GM23248 (cell line): Measurements from ENCODE around the gene PKP3. TPM values are rescaled to one million over a fixed set of nuclear protein-coding genes. Genes with fewer than 3 reads are reported as not detected.
"Not testable (repeated sequence)": the region's sequence is repeated elsewhere in the genome, so short reads cannot be mapped to it uniquely, and the experiment has no call there.

Experiments
- DNase-seq: peaks from one replicate; pipeline ENCODE4 v3.0.0-alpha.2; 2015
- H2AFZ ChIP-seq: fragments of 200-600 bp; sonication (generic); 2 replicates; pipeline ENCODE4 v1.6.1; 2016; ENCODE audit warnings: antibody characterized with exemption
- H3F3A ChIP-seq: fragments of 200-600 bp; sonication (generic); 2 replicates; pipeline ENCODE4 v1.6.1; 2016; ENCODE audit warnings: mild to moderate bottlenecking, antibody characterized with exemption, mixed run types; ENCODE audit not compliant: insufficient read depth
- H3K27ac ChIP-seq: fragments of 200-600 bp; sonication (generic); 2 replicates; pipeline ENCODE4 v1.5.1; 2016; ENCODE audit warnings: mild to moderate bottlenecking
- H3K27me3 ChIP-seq: fragments of 200-600 bp; sonication (generic); replicated peaks from 2 replicates; pipeline ENCODE4 v1.6.1; 2016; ENCODE audit warnings: mild to moderate bottlenecking; ENCODE audit not compliant: insufficient read depth
- H3K36me3 ChIP-seq: fragments of 200-600 bp; sonication (generic); 2 replicates; pipeline ENCODE4 v1.6.1; 2016; ENCODE audit warnings: low read depth, mild to moderate bottlenecking
- H3K4me1 ChIP-seq: fragments of 200-600 bp; sonication (generic); 2 replicates; pipeline ENCODE4 v1.6.1; 2016; ENCODE audit warnings: mild to moderate bottlenecking; ENCODE audit not compliant: insufficient read depth
- H3K4me2 ChIP-seq: fragments of 200-600 bp; sonication (generic); one replicate; pipeline ENCODE4 v1.6.1; 2016; ENCODE audit warnings: mild to moderate bottlenecking; ENCODE audit not compliant: unreplicated experiment
- H3K4me3 ChIP-seq: fragments of 200-600 bp; sonication (generic); 2 replicates; pipeline ENCODE4 v1.5.1; 2016; ENCODE audit warnings: mild to moderate bottlenecking
- H3K79me2 ChIP-seq: fragments of 200-600 bp; sonication (generic); 2 replicates; pipeline ENCODE4 v1.6.1; 2016; ENCODE audit warnings: mild to moderate bottlenecking; ENCODE audit not compliant: insufficient read depth
- H3K9ac ChIP-seq: fragments of 200-600 bp; sonication (generic); 2 replicates; pipeline ENCODE4 v1.6.1; 2016; ENCODE audit warnings: mild to moderate bottlenecking
- H3K9me2 ChIP-seq: fragments of 200-600 bp; sonication (generic); 2 replicates; pipeline ENCODE4 v1.6.1; 2016; ENCODE audit warnings: mixed run types, mild to moderate bottlenecking, moderate library complexity; ENCODE audit not compliant: insufficient read depth
- H3K9me3 ChIP-seq: fragments of 200-600 bp; sonication (generic); one replicate; pipeline ENCODE4 v1.6.1; 2017; ENCODE audit warnings: low read depth
- H4K20me1 ChIP-seq: fragments of 200-600 bp; sonication (generic); 2 replicates; pipeline ENCODE4 v1.6.0; 2016; ENCODE audit not compliant: insufficient read depth
- EZH2 ChIP-seq: fragments of 200-600 bp; sonication (generic); IDR thresholded peaks from 2 replicates; pipeline ENCODE4 v1.6.1; 2018; ENCODE audit warnings: antibody characterized with exemption, mild to moderate bottlenecking; ENCODE audit not compliant: insufficient read depth, poor library complexity, severe bottlenecking
- EZH2phosphoT487 ChIP-seq: fragments of 200-600 bp; sonication (generic); IDR thresholded peaks from 2 replicates; pipeline ENCODE4 v1.6.1; 2018; ENCODE audit warnings: antibody characterized with exemption, moderate library complexity, mild to moderate bottlenecking, low read depth; ENCODE audit not compliant: insufficient read depth
- WGBS, 2 experiments: methylation state at CpG; one replicate each; pipeline ENCODE4 v1.1.6; 2015 to 2017; ENCODE audit warnings: low lambda C conversion rate in 2 of 2, low coverage in 1 of 2; ENCODE audit errors: missing lambda C conversion rate in 2 of 2; 5-methylcytosine and 5-hydroxymethylcytosine counted together
- in situ Hi-C: fragments of 300-500 bp; cut with MboI; formaldehyde crosslinking; loops from 2 replicates; pipeline ENCODE4 v1.15.0; 2020
- polyA plus RNA-seq: library from polyadenylated mRNA; unstranded; fragments of >200 nt; fragmentation: Nextera tagmentation; extraction: Ambion mirVana; gene quantifications from 2 replicates; pipeline ENCODE4 v1.2.1, GENCODE V29; 2016
- total RNA-seq: library from RNA; depleted of rRNA; stranded (reverse); fragments of >200 nt; shearing (Covaris generic); gene quantifications from 2 replicates; pipeline ENCODE4 v1.2.3, GENCODE V29; 2014

Gene PKP3
- total and polyA plus RNA-seq, 2 experiments from 2014 or later = 1.2 to 2.2 TPM

DNA sequence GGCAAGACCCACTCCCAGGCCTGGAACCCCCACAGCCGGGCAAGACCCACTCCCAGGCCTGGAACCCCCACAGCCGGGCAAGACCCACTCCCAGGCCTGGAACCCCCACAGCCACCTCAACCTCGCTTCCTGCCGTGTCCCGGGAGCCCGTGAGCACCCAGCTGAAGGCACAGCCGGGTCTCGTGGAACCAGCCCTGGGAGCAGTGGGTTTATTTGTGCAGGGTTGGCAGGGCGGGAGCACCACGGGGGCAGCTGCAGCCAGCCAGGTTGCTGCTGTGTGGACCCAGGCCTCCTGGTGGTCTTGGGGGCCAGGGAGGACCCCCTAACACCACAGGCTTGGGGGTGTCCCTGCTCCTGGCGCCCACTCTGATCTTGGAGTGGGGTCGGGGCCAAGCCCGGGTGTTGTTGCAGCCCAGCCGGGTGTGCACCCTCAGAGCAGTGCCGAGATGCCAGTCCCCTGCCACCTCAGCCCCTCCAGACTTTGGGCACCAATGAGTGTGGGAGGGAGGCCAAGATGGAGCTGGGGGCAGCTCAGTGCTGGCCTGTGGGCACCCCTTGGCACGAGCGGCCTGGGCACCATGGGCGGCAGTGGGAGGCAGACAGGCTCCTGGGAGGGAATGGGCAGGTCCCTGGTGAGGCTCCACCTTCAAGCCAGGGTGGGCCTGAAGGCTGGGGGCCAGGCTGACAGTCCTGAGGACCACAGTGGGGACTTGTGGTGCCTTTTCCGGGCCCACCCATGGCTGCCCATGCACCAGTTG, 8.2 kb upstream of the PKP3 start:
- 80% methylated on average over 18 to 19 of the region's 19 CpGs for WGBS, 2 experiments
- no peak for TF ChIP-seq EZH2phosphoT487
- TF ChIP-seq EZH2 = no peak
- H3F3A ChIP-seq = no peaks in the 10 kb centered on the region

DNA sequence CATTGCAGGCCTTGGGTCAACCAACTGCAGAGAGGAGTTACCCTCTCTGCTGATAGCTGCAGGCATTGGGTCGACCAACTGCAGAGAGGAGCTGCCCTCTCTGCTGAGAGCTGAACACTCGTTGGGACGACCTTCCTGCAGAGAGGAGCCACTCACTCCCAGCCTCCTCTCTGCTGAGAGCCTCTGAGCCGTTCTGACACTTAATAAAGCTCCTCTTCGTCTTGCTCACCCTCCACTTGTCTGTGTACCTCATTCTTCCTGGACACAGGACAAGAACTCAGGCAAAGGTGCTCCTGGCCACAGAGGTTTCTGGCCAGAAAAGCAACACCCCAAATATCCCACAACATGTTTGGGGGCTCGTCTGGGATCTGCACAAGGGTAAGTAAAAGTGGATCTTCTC, 7.5 kb upstream of the PKP3 start:
- DNase-seq = no peak
- H3K27ac ChIP-seq = no peak overlapping the region
- no peaks in the 10 kb centered on the region for H3K79me2 ChIP-seq
- H3K9me3 ChIP-seq = no peaks in the 10 kb centered on the region
- in situ Hi-C loops = no loop called here
- no peaks in the 10 kb centered on the region for H4K20me1 ChIP-seq
- H3K9me2 ChIP-seq = no peaks in the 10 kb centered on the region
- H3K9ac ChIP-seq = no peak overlapping the region
- no peaks in the 10 kb centered on the region for H3K4me1 ChIP-seq
- TF ChIP-seq EZH2 (no peak), EZH2phosphoT487 (no peak)
- H3K4me3 ChIP-seq = no peak overlapping the region
- no peak overlapping the region for H2AFZ ChIP-seq
- 54 to 69% methylated on average over 6 of the region's 6 CpGs for WGBS, 2 experiments
- H3K4me2 ChIP-seq = no peak overlapping the region
- no peaks in the 10 kb centered on the region for H3F3A ChIP-seq
- no peaks in the 10 kb centered on the region for H3K27me3 ChIP-seq
- H3K36me3 ChIP-seq = no peaks in the 10 kb centered on the region

More for the DNA sequence above, 8.2 kb upstream of the PKP3 start:
- Histone ChIP-seq H3K79me2 (no peaks in the 10 kb centered on the region), H3K9ac (no peak overlapping the region), H2AFZ (no peak overlapping the region), H3K36me3 (no peaks in the 10 kb centered on the region), H3K4me2 (no peak overlapping the region), H3K27ac (no peak overlapping the region), H3K9me2 (no peaks in the 10 kb centered on the region), H3K4me1 (no peaks in the 10 kb centered on the region), H3K27me3 (no peaks in the 10 kb centered on the region), H3K4me3 (no peak overlapping the region), H4K20me1 (no peaks in the 10 kb centered on the region), H3K9me3 (no peaks in the 10 kb centered on the region)
- DNase-seq = no peak
- in situ Hi-C loops = no loop called here

DNA sequence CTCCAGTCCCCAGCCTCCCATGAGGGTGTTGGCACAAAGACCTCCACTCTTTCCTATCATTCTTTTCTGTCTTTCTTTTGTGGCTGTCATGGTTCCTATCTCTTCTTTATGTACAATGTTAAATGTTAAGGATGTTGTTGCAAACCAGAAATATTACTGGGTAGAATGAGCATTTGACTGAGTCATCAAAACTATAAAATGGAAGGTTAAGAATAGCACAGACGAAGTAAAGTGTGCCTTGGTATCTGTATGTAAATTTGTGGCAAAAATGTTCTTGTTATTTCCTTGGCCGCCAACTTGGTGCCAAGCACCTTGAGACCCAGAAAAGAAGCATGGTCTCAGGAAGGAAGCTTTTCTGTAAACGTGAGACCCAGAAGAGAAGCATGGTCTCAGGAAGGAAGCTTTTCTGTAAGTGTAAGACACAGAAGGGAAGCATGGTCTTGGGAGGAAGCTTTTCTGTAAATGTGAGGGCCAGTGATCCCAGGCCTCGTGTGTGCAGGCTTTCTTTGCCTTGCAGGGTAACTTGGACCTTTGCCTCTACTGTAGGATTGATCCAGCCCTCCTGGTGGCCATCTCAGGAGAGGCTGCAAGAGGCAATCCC, 6.7 kb upstream of the PKP3 start:
- DNase-seq = no peak
- no peaks in the 10 kb centered on the region for H4K20me1 ChIP-seq
- no peak overlapping the region for H3K4me3 ChIP-seq
- no peaks in the 10 kb centered on the region for H3F3A ChIP-seq
- 63% methylated on average over 4 of the region's 4 CpGs for WGBS, 2 experiments
- no peak for TF ChIP-seq EZH2
- no peak for TF ChIP-seq EZH2phosphoT487
- H3K9me2 ChIP-seq = no peaks in the 10 kb centered on the region
- no peak overlapping the region for H2AFZ ChIP-seq
- H3K27ac ChIP-seq = no peak overlapping the region
- H3K9me3 ChIP-seq = no peaks in the 10 kb centered on the region
- H3K27me3 ChIP-seq = no peaks in the 10 kb centered on the region
- H3K4me1 ChIP-seq = no peaks in the 10 kb centered on the region
- no peak overlapping the region for H3K9ac ChIP-seq
- in situ Hi-C loops = no loop called here
- H3K36me3 ChIP-seq = no peaks in the 10 kb centered on the region
- H3K4me2 ChIP-seq = no peak overlapping the region
- no peaks in the 10 kb centered on the region for H3K79me2 ChIP-seq

DNA sequence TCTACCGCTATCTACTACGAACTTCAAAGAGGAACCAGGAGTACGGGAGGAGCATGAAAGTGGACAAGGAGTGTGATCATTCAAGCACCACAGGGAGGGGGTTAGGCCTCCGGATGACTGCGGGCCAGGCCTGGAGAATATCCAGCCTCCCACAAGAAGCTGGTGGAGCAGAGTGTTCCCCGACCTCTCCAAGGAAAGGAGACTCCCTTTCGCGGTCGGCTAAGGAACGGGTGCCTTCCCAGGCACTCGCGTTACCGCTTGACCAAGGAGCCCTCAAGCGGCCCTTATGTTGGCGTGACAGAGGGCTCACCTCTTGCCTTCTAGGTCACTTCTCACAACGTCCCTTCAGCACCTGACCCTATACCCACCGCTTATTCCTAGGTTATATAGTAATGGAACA, 4.6 kb upstream of the PKP3 start:
- H4K20me1 ChIP-seq, H2AFZ ChIP-seq, H3K27ac ChIP-seq, H3K36me3 ChIP-seq, in situ Hi-C loops, H3F3A ChIP-seq, DNase-seq, H3K4me1 ChIP-seq, H3K79me2 ChIP-seq, H3K4me2 ChIP-seq, H3K27me3 ChIP-seq, H3K9me2 ChIP-seq, H3K4me3 ChIP-seq, H3K9ac ChIP-seq, H3K9me3 ChIP-seq: not testable (repeated sequence)
- 61 to 62% methylated on average over 10 to 16 of the region's 17 CpGs for WGBS, 2 experiments

DNA sequence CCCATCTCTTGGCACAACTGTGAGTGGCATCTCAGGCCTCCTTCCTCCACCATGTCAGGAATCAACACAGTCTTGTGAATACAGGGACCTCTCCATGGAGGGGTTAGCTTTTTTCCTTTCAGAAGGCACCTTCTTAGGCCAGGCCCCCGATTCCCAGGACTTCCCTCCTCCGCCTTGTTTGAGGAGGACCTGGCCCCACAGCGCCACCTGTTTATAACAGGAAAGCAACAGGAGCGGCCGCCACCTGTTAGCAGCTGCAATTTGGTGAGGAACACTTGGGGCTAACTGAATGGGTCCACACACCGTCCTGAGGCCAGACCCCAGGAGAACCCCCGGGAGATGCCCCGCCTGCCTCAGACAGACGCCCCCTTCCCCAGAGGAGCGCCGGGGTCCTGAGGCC, 3.8 kb upstream of the PKP3 start:
- H4K20me1 ChIP-seq = no peaks in the 10 kb centered on the region
- H3K79me2 ChIP-seq = no peaks in the 10 kb centered on the region
- H3K36me3 ChIP-seq = no peaks in the 10 kb centered on the region
- WGBS, 2 experiments = 42 to 50% methylated on average over 9 of the region's 11 CpGs
- no peaks in the 10 kb centered on the region for H3K27me3 ChIP-seq
- H3K4me2 ChIP-seq = no peak overlapping the region
- in situ Hi-C loops = no loop called here
- no peak overlapping the region for H2AFZ ChIP-seq
- DNase-seq = no peak
- no peaks in the 10 kb centered on the region for H3F3A ChIP-seq
- H3K9ac ChIP-seq = no peak overlapping the region
- H3K9me2 ChIP-seq = no peaks in the 10 kb centered on the region
- no peaks in the 10 kb centered on the region for H3K9me3 ChIP-seq
- H3K4me1 ChIP-seq = peaks cover 13% of the 10 kb centered on the region
- H3K27ac ChIP-seq = no peak overlapping the region
- no peak overlapping the region for H3K4me3 ChIP-seq
- TF ChIP-seq EZH2phosphoT487 (no peak), EZH2 (no peak)
